ENCODE results near the gene LRRC18. TPM values are rescaled to one million over a fixed set of nuclear protein-coding genes. Genes with fewer than 3 reads are reported as not detected.

LRRC18 gene
- total and polyA plus RNA-seq, 2 donors (not counting 1 experiment from before 2014, with no cell fraction given) = not detected

GRCh38 chr10:48938281-48938680 is 1.4 kb downstream of the LRRC18 start:
- Mint-ChIP-seq H3K9me3 (ENCODE audit: insufficient read depth) (no peaks in the 10 kb centered on the region), H3K27ac (no peak overlapping the region), H3K4me3 (no peak overlapping the region), H3K27me3 (no peaks in the 10 kb centered on the region), H3K4me1 (no peaks in the 10 kb centered on the region)
- Histone ChIP-seq H3K9me3 (ENCODE audit: control extremely low read depth in 1 of 3, control insufficient read depth in 2 of 3, insufficient read depth in 1 of 3, low read length in 2 of 3) (no peaks in the 10 kb centered on the region), H3K4me2 (replicated peaks; ENCODE audit: low read depth, low read length, poor library complexity, severe bottlenecking) (no peak overlapping the region), H3K79me2 (ENCODE audit: control insufficient read depth, insufficient read depth, low read length) (no peaks in the 10 kb centered on the region), H3K36me3 (replicated peaks in 1 of 2; ENCODE audit: control extremely low read depth in 1 of 2, control insufficient read depth in 1 of 2, extremely low read depth in 1 of 2, insufficient read depth in 2 of 2, low read length in 1 of 2) (peaks cover 5 to 75% of the 10 kb centered on the region in 2 experiments), H3K4me3 (ENCODE audit: control extremely low read depth in 1 of 5, extremely low read depth in 1 of 5, insufficient read depth in 1 of 5, low read depth in 2 of 5, low read length in 4 of 5) (no peak overlapping the region), H4K20me1 (ENCODE audit: control insufficient read depth, insufficient read depth, low read length, poor library complexity, severe bottlenecking) (peaks cover 28% of the 10 kb centered on the region), H3K27ac (ENCODE audit: low read length in 2 of 2) (no peak overlapping the region), H3K27me3 (replicated peaks in 1 of 4; ENCODE audit: control extremely low read depth in 1 of 4, control insufficient read depth in 3 of 4, insufficient read depth in 4 of 4, low read length in 3 of 4) (no peaks in the 10 kb centered on the region), H3K9ac (ENCODE audit: low read length) (no peak overlapping the region), H2AFZ (ENCODE audit: insufficient read depth, low read depth, low read length, poor library complexity, severe bottlenecking) (no peak overlapping the region), H3K4me1 (ENCODE audit: control insufficient read depth in 2 of 2, insufficient read depth in 2 of 2, low read length in 2 of 2) (no peaks in the 10 kb centered on the region)
- CTCF ChIA-PET = no interaction called here
- ATAC-seq (ENCODE audit: low read depth) = no peak
- no CpG with 5 or more reads among the region's 2 CpGs for WGBS (ENCODE audit: insufficient coverage)
- DNase-seq = no peak
- POLR2A ChIA-PET = no interaction called here
- TF ChIP-seq CTCF (IDR thresholded peaks at IDR 0.05) (no peak), EZH2 (IDR thresholded peaks at IDR 0.05; ENCODE audit: borderline replicate concordance, insufficient read depth, low read depth, low read length, poor library complexity, severe bottlenecking) (no peak)
- intact Hi-C loops (cut with micrococcal nuclease) = no loop called here

- Histone ChIP-seq H3K79me2 (ENCODE audit: control insufficient read depth, insufficient read depth, low read length) (no peaks in the 10 kb centered on the region), H3K4me3 (ENCODE audit: control extremely low read depth in 1 of 5, extremely low read depth in 1 of 5, insufficient read depth in 1 of 5, low read depth in 2 of 5, low read length in 4 of 5) (no peak overlapping the region), H2AFZ (ENCODE audit: insufficient read depth, low read depth, low read length, poor library complexity, severe bottlenecking) (no peak overlapping the region), H3K27ac (ENCODE audit: low read length in 2 of 2) (no peak overlapping the region), H3K36me3 (replicated peaks in 1 of 2; ENCODE audit: control extremely low read depth in 1 of 2, control insufficient read depth in 1 of 2, extremely low read depth in 1 of 2, insufficient read depth in 2 of 2, low read length in 1 of 2) (peaks cover 6 to 75% of the 10 kb centered on the region in 2 experiments), H4K20me1 (ENCODE audit: control insufficient read depth, insufficient read depth, low read length, poor library complexity, severe bottlenecking) (peaks cover 29% of the 10 kb centered on the region), H3K4me2 (replicated peaks; ENCODE audit: low read depth, low read length, poor library complexity, severe bottlenecking) (no peak overlapping the region), H3K9ac (ENCODE audit: low read length) (no peak overlapping the region), H3K9me3 (ENCODE audit: control extremely low read depth in 1 of 3, control insufficient read depth in 2 of 3, insufficient read depth in 1 of 3, low read length in 2 of 3) (no peaks in the 10 kb centered on the region), H3K27me3 (replicated peaks in 1 of 4; ENCODE audit: control extremely low read depth in 1 of 4, control insufficient read depth in 3 of 4, insufficient read depth in 4 of 4, low read length in 3 of 4) (no peaks in the 10 kb centered on the region), H3K4me1 (ENCODE audit: control insufficient read depth in 2 of 2, insufficient read depth in 2 of 2, low read length in 2 of 2) (no peaks in the 10 kb centered on the region)
- ChIA-PET POLR2A (no interaction called here), CTCF (interaction anchor here (1.3 kb wide), 1 partner anchor 574 kb away, joined by 3 read pairs; no protein-coding TSS in a partner anchor)
- ATAC-seq (ENCODE audit: low read depth) (no peak), DNase-seq (no peak)
- H3K9me3 Mint-ChIP-seq (ENCODE audit: insufficient read depth) = no peaks in the 10 kb centered on the region
- no peak for TF ChIP-seq CTCF (IDR thresholded peaks at IDR 0.05)
- TF ChIP-seq EZH2 (IDR thresholded peaks at IDR 0.05; ENCODE audit: borderline replicate concordance, insufficient read depth, low read depth, low read length, poor library complexity, severe bottlenecking) = no peak
- H3K27ac Mint-ChIP-seq = no peak overlapping the region
- H3K4me1 Mint-ChIP-seq = no peaks in the 10 kb centered on the region
- no peaks in the 10 kb centered on the region for H3K27me3 Mint-ChIP-seq
- intact Hi-C loops (cut with micrococcal nuclease) = no loop called here
- no peak overlapping the region for H3K4me3 Mint-ChIP-seq
- 96% methylated on average over 3 of the region's 3 CpGs for WGBS (ENCODE audit: insufficient coverage)
These were observed 1.8 kb downstream of the LRRC18 start for GRCh38 chr10:48937796-48938195.
